HG03565 (cell line): ENCODE data around the gene LRBA.
"Not testable (repeated sequence)": the region's sequence is repeated elsewhere in the genome, so short reads cannot be mapped to it uniquely, and the experiment has no call there.

Source experiments
- ATAC-seq: cut with Tn5 transposase; IDR thresholded peaks from one replicate; pipeline ENCODE4 v1.9.1; 2021; ENCODE audit warnings: mild to moderate bottlenecking, moderate library complexity; ENCODE audit not compliant: unreplicated experiment

The LRBA gene

GRCh38 chr4:151014521-151015458 lies at the start of gene LRBA:
LRBA (minus strand) TSS chr4:151015284; CDS start chr4:151014642, 642 bp downstream.
- ATAC-seq: peak; percentile 25

- not testable (repeated sequence) for ATAC-seq
These were observed 48.1 kb upstream of the LRBA start for GRCh38 chr4:151063143-151063542.

GRCh38 chr4:151055539-151055938 lies 40.5 kb upstream of the LRBA start:
- ATAC-seq: no peak

- ATAC-seq: no peak
These were observed 37.7 kb upstream of the LRBA start for GRCh38 chr4:151052785-151053184.

- no peak for ATAC-seq
These were observed 34.4 kb upstream of the LRBA start for GRCh38 chr4:151049430-151049884.

- ATAC-seq: no peak
These were observed 33.8 kb upstream of the LRBA start for GRCh38 chr4:151048913-151049312.

- no peak for ATAC-seq
These were observed 31.5 kb upstream of the LRBA start for GRCh38 chr4:151046609-151047008.

- no peak for ATAC-seq
These were observed 30.8 kb upstream of the LRBA start for GRCh38 chr4:151045907-151046306.

GRCh38 chr4:151043803-151044515 lies 28.9 kb upstream of the LRBA start:
- no peak for ATAC-seq

GRCh38 chr4:151039733-151040132 lies 24.6 kb upstream of the LRBA start:
- no peak for ATAC-seq

GRCh38 chr4:151038452-151039157 lies 23.5 kb upstream of the LRBA start:
- no peak for ATAC-seq

GRCh38 chr4:151035911-151036310 lies 20.8 kb upstream of the LRBA start:
- no peak for ATAC-seq

GRCh38 chr4:151035328-151035727 lies 20.2 kb upstream of the LRBA start:
- no peak for ATAC-seq

- ATAC-seq: no peak
These were observed 19.7 kb upstream of the LRBA start for GRCh38 chr4:151034829-151035228.

GRCh38 chr4:151031831-151032605 lies 16.9 kb upstream of the LRBA start:
- peak; percentile 50 for ATAC-seq

GRCh38 chr4:151029537-151029936 lies 14.5 kb upstream of the LRBA start:
- ATAC-seq: no peak

GRCh38 chr4:151029006-151029405 lies 13.9 kb upstream of the LRBA start:
- ATAC-seq: not testable (repeated sequence)

GRCh38 chr4:151025759-151026158 lies 10.7 kb upstream of the LRBA start:
- ATAC-seq: no peak

- no peak for ATAC-seq
These were observed 7.5 kb upstream of the LRBA start for GRCh38 chr4:151022586-151022985.

- ATAC-seq: no peak
These were observed 6.7 kb upstream of the LRBA start for GRCh38 chr4:151021637-151022334.
